WTC11 (cell line): ENCODE measurements around the gene PRKACB.

ENCODE experiments used
- ATF3 ChIP-seq: sonication (generic); formaldehyde crosslinking; conservative IDR thresholded peaks from 2 replicates; pipeline ENCODE4 v1.8.1; 2022; ENCODE audit warnings: mild to moderate bottlenecking, missing genetic modification reagents
- E2F5 ChIP-seq: sonication (generic); formaldehyde crosslinking; IDR thresholded peaks from 2 replicates; pipeline ENCODE4 v1.8.1; 2022; ENCODE audit warnings: mild to moderate bottlenecking, moderate library complexity, missing genetic modification reagents
- ELF4 ChIP-seq: sonication (generic); formaldehyde crosslinking; IDR thresholded peaks from 2 replicates; pipeline ENCODE4 v1.8.1; 2022; ENCODE audit warnings: low read depth, mild to moderate bottlenecking, moderate library complexity, missing genetic modification reagents
- FOXJ3 ChIP-seq: sonication (generic); formaldehyde crosslinking; IDR thresholded peaks from 2 replicates; pipeline ENCODE4 v1.9.0; 2021; ENCODE audit warnings: missing genetic modification reagents, mild to moderate bottlenecking, borderline replicate concordance
- GABPB1 ChIP-seq: sonication (generic); formaldehyde crosslinking; IDR thresholded peaks from 2 replicates; pipeline ENCODE4 v1.8.1; 2023; ENCODE audit warnings: mild to moderate bottlenecking, missing genetic modification reagents
- JUN ChIP-seq: sonication (generic); formaldehyde crosslinking; IDR thresholded peaks from 2 replicates; pipeline ENCODE4 v1.8.0; 2023; ENCODE audit warnings: mild to moderate bottlenecking, missing genetic modification reagents
- NR1H2 ChIP-seq: sonication (generic); formaldehyde crosslinking; IDR thresholded peaks from 2 replicates; pipeline ENCODE4 v1.9.0; 2021; ENCODE audit warnings: mild to moderate bottlenecking, moderate library complexity, missing genetic modification reagents
- TP53 ChIP-seq: sonication (generic); formaldehyde crosslinking; IDR thresholded peaks from 2 replicates; pipeline ENCODE4 v1.8.1; 2023; ENCODE audit warnings: mild to moderate bottlenecking, missing genetic modification reagents
- USF1 ChIP-seq: sonication (generic); formaldehyde crosslinking; IDR thresholded peaks from 2 replicates; pipeline ENCODE4 v1.8.0; 2022; ENCODE audit warnings: mild to moderate bottlenecking, missing genetic modification reagents
- ZNF121 ChIP-seq: sonication (generic); formaldehyde crosslinking; IDR thresholded peaks from 2 replicates; pipeline ENCODE4 v1.8.0; 2023; ENCODE audit warnings: missing genetic modification reagents
- ZNF396 ChIP-seq: fragments of 250-450 bp; sonication (Bioruptor Pico); IDR thresholded peaks from 2 replicates; pipeline ENCODE4 v1.8.0; 2021; ENCODE audit warnings: mild to moderate bottlenecking, moderate library complexity, borderline replicate concordance
- TF ChIP-seq, protein P1 (sequence below): fragments of 200-600 bp; IDR thresholded peaks from 2 replicates; pipeline ENCODE4 v1.8.0; 2022; ENCODE audit warnings: antibody characterized with exemption

GRCh38 chr1:84168783-84169182, 24.7 kb downstream of the PRKACB start:
- TF ChIP-seq, protein P1, sequence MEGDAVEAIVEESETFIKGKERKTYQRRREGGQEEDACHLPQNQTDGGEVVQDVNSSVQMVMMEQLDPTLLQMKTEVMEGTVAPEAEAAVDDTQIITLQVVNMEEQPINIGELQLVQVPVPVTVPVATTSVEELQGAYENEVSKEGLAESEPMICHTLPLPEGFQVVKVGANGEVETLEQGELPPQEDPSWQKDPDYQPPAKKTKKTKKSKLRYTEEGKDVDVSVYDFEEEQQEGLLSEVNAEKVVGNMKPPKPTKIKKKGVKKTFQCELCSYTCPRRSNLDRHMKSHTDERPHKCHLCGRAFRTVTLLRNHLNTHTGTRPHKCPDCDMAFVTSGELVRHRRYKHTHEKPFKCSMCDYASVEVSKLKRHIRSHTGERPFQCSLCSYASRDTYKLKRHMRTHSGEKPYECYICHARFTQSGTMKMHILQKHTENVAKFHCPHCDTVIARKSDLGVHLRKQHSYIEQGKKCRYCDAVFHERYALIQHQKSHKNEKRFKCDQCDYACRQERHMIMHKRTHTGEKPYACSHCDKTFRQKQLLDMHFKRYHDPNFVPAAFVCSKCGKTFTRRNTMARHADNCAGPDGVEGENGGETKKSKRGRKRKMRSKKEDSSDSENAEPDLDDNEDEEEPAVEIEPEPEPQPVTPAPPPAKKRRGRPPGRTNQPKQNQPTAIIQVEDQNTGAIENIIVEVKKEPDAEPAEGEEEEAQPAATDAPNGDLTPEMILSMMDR: no peak
- TF ChIP-seq NR1H2 (CRISPR knock-in tag) (no peak), ELF4 (no peak), GABPB1 (CRISPR knock-in tag) (no peak), USF1 (CRISPR knock-in tag) (no peak), JUN (CRISPR knock-in tag) (no peak), TP53 (CRISPR knock-in tag) (no peak), ATF3 (no peak), E2F5 (CRISPR knock-in tag) (no peak), FOXJ3 (CRISPR knock-in tag) (no peak), ZNF396 (CRISPR knock-in tag) (no peak), ZNF121 (CRISPR knock-in tag) (no peak)
